A549 (cell line): ENCODE measurements around the gene PRICKLE1. TPM values are rescaled to one million over a fixed set of nuclear protein-coding genes. Genes with fewer than 3 reads are reported as not detected.

ENCODE experiments used
- ATAC-seq, 2 experiments: fragments of 200-7000 bp in 1 of 2; fragments of >200 bp in 1 of 2; cut with Nextera tagmentation in 1 of 2; cut with Tn5 transposase in 1 of 2; 3 replicates each; pipeline versions ENCODE4 v1.8.0 to v1.9.1; 2018 to 2020; ENCODE audit warnings: mild to moderate bottlenecking in 1 of 2, moderate library complexity in 1 of 2
- CTCF ChIA-PET: fragments of 300-600 bp; sonication (Branson Sonifier 250); formaldehyde crosslinking; extraction: SDS; loops from one replicate; lab custom pipeline; 2021; ENCODE audit warnings: antibody characterized with exemption, inconsistent platforms; lab: Yijun Ruan, JAX
- POLR2A ChIA-PET: fragments of 350-600 bp; formaldehyde crosslinking; extraction: SDS; loops from one replicate; lab custom pipeline; 2021; ENCODE audit warnings: antibody characterized with exemption, inconsistent platforms; lab: Yijun Ruan, JAX
- DNase-seq, 2 experiments: peaks; one replicate each; pipeline versions ENCODE4 v3.0.0 to v3.0.0-alpha.2; 2011 to 2016; ENCODE audit warnings: low read depth in 1 of 2, low spot score in 1 of 2
- FAIRE-seq: peaks from 2 replicates; lab custom pipeline; 2011; peaks lifted over from hg19 to GRCh38; lab: Jason Lieb, UNC
- H3K27ac ChIP-seq, 2 experiments: fragments of >200 bp; sonication (Bioruptor Twin); formaldehyde crosslinking; 3 replicates each; pipeline ENCODE4 v1.5.1; 2016 to 2017
- H3K4me1 ChIP-seq: fragments of >200 bp; sonication (Bioruptor Twin); formaldehyde crosslinking; 3 replicates; pipeline ENCODE4 v1.6.1; 2016
- H3K4me2 ChIP-seq: fragments of >200 bp; sonication (Bioruptor Twin); formaldehyde crosslinking; 3 replicates; pipeline ENCODE4 v1.6.1; 2016
- H3K4me3 ChIP-seq: fragments of >200 bp; sonication (Bioruptor Twin); formaldehyde crosslinking; 3 replicates; pipeline ENCODE4 v1.5.1; 2016
- H3K9me3 ChIP-seq: fragments of >200 bp; sonication (Bioruptor Twin); formaldehyde crosslinking; 3 replicates; pipeline ENCODE4 v1.6.1; 2016
- ATOH8 ChIP-seq: fragments of 250-450 bp; sonication (Bioruptor Pico); IDR thresholded peaks from 2 replicates; pipeline ENCODE4 v1.5.0; 2020; ENCODE audit warnings: low read depth, mild to moderate bottlenecking, moderate library complexity
- BCL3 ChIP-seq: fragments of >200 bp; sonication (Bioruptor Twin); formaldehyde crosslinking; IDR thresholded peaks from 3 replicates; pipeline ENCODE4 v1.6.1; 2016
- BHLHE40 ChIP-seq: IDR thresholded peaks from 2 replicates; pipeline ENCODE4 v1.6.1; 2012; ENCODE audit warnings: low read depth, low read length, inconsistent platforms
- CBX2 ChIP-seq: fragments of 200-600 bp; sonication (generic); IDR thresholded peaks from 2 replicates; pipeline ENCODE4 v1.6.1; 2016; ENCODE audit warnings: low read depth, mild to moderate bottlenecking, borderline replicate concordance
- CBX8 ChIP-seq: fragments of 200-600 bp; sonication (generic); IDR thresholded peaks from 2 replicates; pipeline ENCODE4 v1.6.1; 2016
- CHD4 ChIP-seq: fragments of 200-600 bp; sonication (generic); IDR thresholded peaks from 2 replicates; pipeline ENCODE4 v1.6.1; 2016; ENCODE audit warnings: antibody characterized with exemption, mild to moderate bottlenecking, borderline replicate concordance
- CTCF ChIP-seq: fragments of >200 bp; sonication (Bioruptor Twin); formaldehyde crosslinking; IDR thresholded peaks from 3 replicates; pipeline ENCODE4 v1.5.1; 2016
- EHMT2 ChIP-seq: fragments of 200-600 bp; sonication (generic); IDR thresholded peaks from 2 replicates; pipeline ENCODE4 v1.6.1; 2016; ENCODE audit warnings: antibody characterized with exemption, low read depth, mild to moderate bottlenecking, moderate library complexity
- ESRRA ChIP-seq: fragments of 150-350 bp; IDR thresholded peaks from 2 replicates; pipeline ENCODE4 v1.6.1; 2014; ENCODE audit warnings: mild to moderate bottlenecking, low read length, borderline replicate concordance
- GATA3 ChIP-seq: IDR thresholded peaks from 2 replicates; pipeline ENCODE4 v1.6.1; 2012; ENCODE audit warnings: borderline replicate concordance
- HMGXB4 ChIP-seq: fragments of 250-450 bp; sonication (Bioruptor Pico); IDR thresholded peaks from 2 replicates; pipeline ENCODE4 v1.5.0; 2021; ENCODE audit warnings: mild to moderate bottlenecking, moderate library complexity, borderline replicate concordance
- JUN ChIP-seq, 2 experiments: fragments of >200 bp; sonication (Bioruptor Twin); formaldehyde crosslinking; IDR thresholded peaks; 2 replicates in 1 of 2; 3 replicates in 1 of 2; pipeline ENCODE4 v1.6.1; 2016 to 2017
- MAX ChIP-seq: IDR thresholded peaks from 2 replicates; pipeline ENCODE4 v1.6.1; 2012
- MYC ChIP-seq: IDR thresholded peaks from 2 replicates; pipeline ENCODE4 v1.6.1; 2012; ENCODE audit warnings: mild to moderate bottlenecking, inconsistent platforms, low read length, improper control_type of control experiment, borderline replicate concordance
- NR3C1 ChIP-seq: fragments of >200 bp; sonication (Bioruptor Twin); formaldehyde crosslinking; IDR thresholded peaks from 3 replicates; pipeline ENCODE4 v1.6.1; 2017
- RARB ChIP-seq: fragments of 250-450 bp; sonication (Bioruptor Pico); IDR thresholded peaks from 2 replicates; pipeline ENCODE4 v1.8.0; 2021; ENCODE audit warnings: mild to moderate bottlenecking, moderate library complexity
- WGBS: methylation state at CpG from one replicate; pipeline ENCODE4 v1.1.6; 2017; ENCODE audit errors: missing lambda C conversion rate; 5-methylcytosine and 5-hydroxymethylcytosine counted together
- polyA plus RNA-seq, 4 experiments: library from polyadenylated mRNA; depleted of rRNA in 3 of 4; stranded (reverse); fragments of >200 nt; fragmentation: RNase III in 1 of 4; extraction: RNeasy Plus Mini Kit Qiagen cat#74134 plus additional on column Dnase treatment in 1 of 4; gene quantifications; 2 replicates in 3 of 4; 3 replicates in 1 of 4; pipeline ENCODE4 v1.2.3, GENCODE V29; 2011 to 2017

The PRICKLE1 gene
- polyA plus RNA-seq, 2 of the 4 experiments (the other 2 are of a cell fraction) = 1.5 to 1.8 TPM

- H3K27ac ChIP-seq = no peak overlapping the region
- ChIA-PET CTCF (interaction anchor here (0.6 to 1.0 kb wide), 2 partner anchors 14 to 66 kb away, joined by 3 read pairs; no protein-coding TSS in a partner anchor), POLR2A (no interaction called here)
- no peaks in the 10 kb centered on the region for H3K4me1 ChIP-seq
- no peak for ATAC-seq
- peaks cover 3% of the 10 kb centered on the region; the same call in 1 of the 3 replicates for H3K9me3 ChIP-seq
- 4% methylated on average over 4 of the region's 4 CpGs for WGBS
- DNase-seq = no peak
- no peak overlapping the region for H3K4me3 ChIP-seq
- FAIRE-seq = no peak
- no peak overlapping the region for H3K4me2 ChIP-seq
- TF ChIP-seq CBX8 = no peak
- TF ChIP-seq RARB = no peak
Measured at GRCh38 chr12:42625611-42626010, 36.1 kb upstream of the PRICKLE1 start.

- FAIRE-seq = no peak
- POLR2A ChIA-PET = no interaction called here
- no peak overlapping the region for H3K4me2 ChIP-seq
- WGBS = 8% methylated on average over 1 of the region's 1 CpG
- CTCF ChIA-PET = no interaction called here
- TF ChIP-seq ATOH8 (CRISPR knock-in tag) (no peak), CTCF (no peak), CBX2 (no peak), NR3C1 (no peak), MYC (no peak), GATA3 (no peak), ESRRA (no peak), MAX (no peak), BHLHE40 (no peak), JUN (IDR thresholded peaks at IDR 0.05) (no peak)
- DNase-seq = no peak
- ATAC-seq = no peak
- no peaks in the 10 kb centered on the region for H3K4me1 ChIP-seq
- H3K4me3 ChIP-seq = no peak overlapping the region
- H3K27ac ChIP-seq = no peak overlapping the region
- no peaks in the 10 kb centered on the region for H3K9me3 ChIP-seq
Measured at GRCh38 chr12:42617622-42618021, 28.1 kb upstream of the PRICKLE1 start.

GRCh38 chr12:42615006-42615405 lies 25.5 kb upstream of the PRICKLE1 start:
- ChIA-PET POLR2A (no interaction called here), CTCF (no interaction called here)
- H3K4me2 ChIP-seq = no peak overlapping the region
- H3K27ac ChIP-seq = no peak overlapping the region
- H3K4me3 ChIP-seq = no peak overlapping the region
- FAIRE-seq = peak; percentile 51
- TF ChIP-seq HMGXB4 (CRISPR knock-in tag) (no peak), EHMT2 (no peak), CBX8 (no peak), CHD4 (no peak), BCL3 (no peak)
- H3K4me1 ChIP-seq = no peaks in the 10 kb centered on the region
- 22% methylated on average over 3 of the region's 3 CpGs for WGBS
- no peaks in the 10 kb centered on the region for H3K9me3 ChIP-seq
- no peak for DNase-seq
- ATAC-seq = no peak
